Measurements from ENCODE around the gene ZCWPW1. TPM values are rescaled to one million over a fixed set of nuclear protein-coding genes. Genes with fewer than 3 reads are reported as not detected.
A peak's percentile ranks its signal among the peaks of the same experiment; 100 is the strongest.

The ZCWPW1 gene
- total and polyA plus RNA-seq, 2 donors (not counting 1 experiment from before 2014, with no cell fraction given): 11.3 to 28.0 TPM

DNA sequence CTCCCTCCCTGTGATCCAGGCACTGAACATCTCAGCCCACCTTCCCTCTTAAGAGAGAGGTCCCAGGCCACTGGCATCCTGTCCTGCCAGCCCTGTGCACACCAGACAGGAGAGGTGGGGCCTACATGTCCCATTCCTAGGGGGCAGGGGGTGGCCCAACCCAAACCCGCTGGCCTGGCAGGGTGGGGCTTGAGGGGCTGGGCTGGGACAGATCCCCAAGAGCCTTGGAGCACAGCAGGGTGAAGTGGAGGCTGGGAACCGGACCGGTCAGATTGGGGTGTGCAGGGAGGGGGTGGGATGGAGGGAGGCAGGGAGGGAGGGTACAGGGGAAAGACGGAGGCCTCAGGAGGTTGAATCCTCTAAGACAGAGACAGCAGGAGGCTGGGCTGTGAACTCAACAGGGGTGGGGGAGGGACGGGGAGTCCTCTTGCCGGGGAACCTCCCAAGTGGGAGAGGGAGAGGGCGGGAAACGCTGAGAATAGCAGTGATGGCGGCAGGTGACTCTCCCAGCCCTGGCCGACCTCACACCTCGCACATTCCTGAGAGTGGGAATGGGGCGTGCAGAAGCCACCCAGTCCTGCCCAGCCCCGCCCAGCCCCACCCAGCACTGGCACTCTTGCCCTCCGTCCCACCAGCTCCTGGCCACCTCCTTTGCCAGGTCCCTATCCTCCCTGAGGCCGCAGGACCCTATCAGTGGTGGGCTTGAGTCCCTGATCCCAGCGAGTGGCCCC lies 43.8 kb upstream of the ZCWPW1 start:
- peak overlapping the region in 1 of 2 donors; percentile 71 for H3K27ac ChIP-seq (ENCODE audit: low read length in 2 of 2)
- H3K4me1 Mint-ChIP-seq: peaks cover 49% of the 10 kb centered on the region

More for the DNA sequence above, 43.8 kb upstream of the ZCWPW1 start:
- DNase-seq: no peak
- Histone ChIP-seq H3K9ac (ENCODE audit: low read length) (no peak overlapping the region), H2AFZ (ENCODE audit: insufficient read depth, low read depth, low read length, poor library complexity, severe bottlenecking) (no peak overlapping the region), H3K4me1 (ENCODE audit: control insufficient read depth in 2 of 2, insufficient read depth in 2 of 2, low read length in 2 of 2) (peaks cover 29 to 47% of the 10 kb centered on the region in 2 donors), H3K9me3 (ENCODE audit: control extremely low read depth in 1 of 3, control insufficient read depth in 2 of 3, insufficient read depth in 1 of 3, low read length in 2 of 3) (no peaks in the 10 kb centered on the region), H3K27me3 (replicated peaks in 1 of 4; ENCODE audit: control extremely low read depth in 1 of 4, control insufficient read depth in 3 of 4, insufficient read depth in 4 of 4, low read length in 3 of 4) (no peaks in the 10 kb centered on the region), H3K4me3 (ENCODE audit: control extremely low read depth in 1 of 5, extremely low read depth in 1 of 5, insufficient read depth in 1 of 5, low read depth in 2 of 5, low read length in 4 of 5) (no peak overlapping the region), H4K20me1 (ENCODE audit: control insufficient read depth, insufficient read depth, low read length, poor library complexity, severe bottlenecking) (peaks cover 72% of the 10 kb centered on the region), H3K79me2 (ENCODE audit: control insufficient read depth, insufficient read depth, low read length) (peaks cover 43% of the 10 kb centered on the region), H3K4me2 (replicated peaks; ENCODE audit: low read depth, low read length, poor library complexity, severe bottlenecking) (peak overlapping the region; percentile 34), H3K36me3 (replicated peaks in 1 of 2; ENCODE audit: control extremely low read depth in 1 of 2, control insufficient read depth in 1 of 2, extremely low read depth in 1 of 2, insufficient read depth in 2 of 2, low read length in 1 of 2) (peaks cover 1 to 45% of the 10 kb centered on the region in 2 experiments)
- intact Hi-C loops (cut with micrococcal nuclease): loop anchor here (10.0 kb wide), 1 partner anchor 233 kb away; the partner anchor contains the start of gene POP7
- WGBS (ENCODE audit: insufficient coverage): 90% methylated on average over 9 of the region's 16 CpGs
- TF ChIP-seq EZH2 (IDR thresholded peaks at IDR 0.05; ENCODE audit: borderline replicate concordance, insufficient read depth, low read depth, low read length, poor library complexity, severe bottlenecking): no peak
- TF ChIP-seq, protein P1, sequence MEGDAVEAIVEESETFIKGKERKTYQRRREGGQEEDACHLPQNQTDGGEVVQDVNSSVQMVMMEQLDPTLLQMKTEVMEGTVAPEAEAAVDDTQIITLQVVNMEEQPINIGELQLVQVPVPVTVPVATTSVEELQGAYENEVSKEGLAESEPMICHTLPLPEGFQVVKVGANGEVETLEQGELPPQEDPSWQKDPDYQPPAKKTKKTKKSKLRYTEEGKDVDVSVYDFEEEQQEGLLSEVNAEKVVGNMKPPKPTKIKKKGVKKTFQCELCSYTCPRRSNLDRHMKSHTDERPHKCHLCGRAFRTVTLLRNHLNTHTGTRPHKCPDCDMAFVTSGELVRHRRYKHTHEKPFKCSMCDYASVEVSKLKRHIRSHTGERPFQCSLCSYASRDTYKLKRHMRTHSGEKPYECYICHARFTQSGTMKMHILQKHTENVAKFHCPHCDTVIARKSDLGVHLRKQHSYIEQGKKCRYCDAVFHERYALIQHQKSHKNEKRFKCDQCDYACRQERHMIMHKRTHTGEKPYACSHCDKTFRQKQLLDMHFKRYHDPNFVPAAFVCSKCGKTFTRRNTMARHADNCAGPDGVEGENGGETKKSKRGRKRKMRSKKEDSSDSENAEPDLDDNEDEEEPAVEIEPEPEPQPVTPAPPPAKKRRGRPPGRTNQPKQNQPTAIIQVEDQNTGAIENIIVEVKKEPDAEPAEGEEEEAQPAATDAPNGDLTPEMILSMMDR (IDR thresholded peaks at IDR 0.05): no peak
- H3K27ac Mint-ChIP-seq: peak overlapping the region; percentile 76
- no peak overlapping the region for H3K4me3 Mint-ChIP-seq
- ChIA-PET POLR2A (interaction anchor here (1.0 kb wide), 1 partner anchor 36 kb away, joined by 7 read pairs; the partner anchor contains the start of gene PPP1R35), CTCF (interaction anchor here (1.1 to 4.2 kb wide), 2 partner anchors 10 to 87 kb away, joined by 3 to 18 read pairs; no protein-coding TSS in a partner anchor)
- H3K27me3 Mint-ChIP-seq: no peaks in the 10 kb centered on the region
- ATAC-seq (ENCODE audit: low read depth): no peak
- no peaks in the 10 kb centered on the region for H3K9me3 Mint-ChIP-seq (ENCODE audit: insufficient read depth)

Data from B cell (primary cell).